NB4 (cell line): Measurements from ENCODE around the gene UQCR10.

Source experiments
- POLR2A ChIP-seq: IDR thresholded peaks from 2 replicates; pipeline ENCODE4 v1.6.1; 2011; ENCODE audit warnings: mild to moderate bottlenecking; ENCODE audit not compliant: insufficient read length; ENCODE audit errors: extremely low read depth
- TF ChIP-seq, protein P1 (sequence below): IDR thresholded peaks from one replicate; pipeline ENCODE4 v1.5.1; 2012; ENCODE audit warnings: low read depth, low read length

- TF ChIP-seq POLR2A = no peak
- TF ChIP-seq, protein P1, sequence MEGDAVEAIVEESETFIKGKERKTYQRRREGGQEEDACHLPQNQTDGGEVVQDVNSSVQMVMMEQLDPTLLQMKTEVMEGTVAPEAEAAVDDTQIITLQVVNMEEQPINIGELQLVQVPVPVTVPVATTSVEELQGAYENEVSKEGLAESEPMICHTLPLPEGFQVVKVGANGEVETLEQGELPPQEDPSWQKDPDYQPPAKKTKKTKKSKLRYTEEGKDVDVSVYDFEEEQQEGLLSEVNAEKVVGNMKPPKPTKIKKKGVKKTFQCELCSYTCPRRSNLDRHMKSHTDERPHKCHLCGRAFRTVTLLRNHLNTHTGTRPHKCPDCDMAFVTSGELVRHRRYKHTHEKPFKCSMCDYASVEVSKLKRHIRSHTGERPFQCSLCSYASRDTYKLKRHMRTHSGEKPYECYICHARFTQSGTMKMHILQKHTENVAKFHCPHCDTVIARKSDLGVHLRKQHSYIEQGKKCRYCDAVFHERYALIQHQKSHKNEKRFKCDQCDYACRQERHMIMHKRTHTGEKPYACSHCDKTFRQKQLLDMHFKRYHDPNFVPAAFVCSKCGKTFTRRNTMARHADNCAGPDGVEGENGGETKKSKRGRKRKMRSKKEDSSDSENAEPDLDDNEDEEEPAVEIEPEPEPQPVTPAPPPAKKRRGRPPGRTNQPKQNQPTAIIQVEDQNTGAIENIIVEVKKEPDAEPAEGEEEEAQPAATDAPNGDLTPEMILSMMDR = no peak
These were observed 40.5 kb upstream of the UQCR10 start for GRCh38 chr22:29726512-29727130.
